CD1c-positive myeloid dendritic cell (primary cell): ENCODE results near the gene PFKFB4.
"Not testable (repeated sequence)": the region's sequence is repeated elsewhere in the genome, so short reads cannot be mapped to it uniquely, and the experiment has no call there.

Experiments
- DNase-seq: peaks from one replicate; pipeline ENCODE4 v3.0.0-alpha.2; 2016; ENCODE audit errors: extremely low spot score

PFKFB4 gene

DNA sequence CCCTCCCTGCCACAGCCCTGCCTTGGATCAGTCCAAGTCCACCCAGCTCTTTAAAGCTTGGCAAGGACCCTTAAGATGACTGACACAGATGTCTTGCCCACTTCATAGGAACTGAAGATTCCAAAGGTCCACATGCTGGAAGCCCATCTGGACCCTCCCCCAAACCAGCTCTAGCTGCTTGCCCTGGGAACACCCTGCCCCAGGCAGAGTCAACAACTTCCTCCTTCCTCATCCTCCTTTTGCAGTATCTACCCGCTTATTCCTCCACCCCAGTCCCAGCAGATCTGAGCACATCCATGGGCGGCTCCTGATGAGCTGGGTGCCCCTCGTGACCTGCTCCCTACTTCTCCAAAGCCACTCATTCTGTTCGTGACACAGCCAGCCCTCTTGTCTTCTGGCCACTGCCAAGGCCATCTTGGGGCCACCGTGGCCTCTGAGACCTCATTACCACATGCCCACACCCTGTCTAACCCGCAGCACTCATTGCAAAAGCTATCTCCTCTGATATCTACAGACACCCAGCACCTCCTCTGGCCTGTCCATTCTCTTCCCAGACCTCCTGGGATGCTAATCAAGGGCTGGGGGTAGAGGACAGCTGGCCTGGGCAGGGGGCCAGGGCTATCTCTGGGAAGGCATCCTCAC lies 2.0 kb upstream of the PFKFB4 start:
- peak; percentile 95 for DNase-seq

DNA sequence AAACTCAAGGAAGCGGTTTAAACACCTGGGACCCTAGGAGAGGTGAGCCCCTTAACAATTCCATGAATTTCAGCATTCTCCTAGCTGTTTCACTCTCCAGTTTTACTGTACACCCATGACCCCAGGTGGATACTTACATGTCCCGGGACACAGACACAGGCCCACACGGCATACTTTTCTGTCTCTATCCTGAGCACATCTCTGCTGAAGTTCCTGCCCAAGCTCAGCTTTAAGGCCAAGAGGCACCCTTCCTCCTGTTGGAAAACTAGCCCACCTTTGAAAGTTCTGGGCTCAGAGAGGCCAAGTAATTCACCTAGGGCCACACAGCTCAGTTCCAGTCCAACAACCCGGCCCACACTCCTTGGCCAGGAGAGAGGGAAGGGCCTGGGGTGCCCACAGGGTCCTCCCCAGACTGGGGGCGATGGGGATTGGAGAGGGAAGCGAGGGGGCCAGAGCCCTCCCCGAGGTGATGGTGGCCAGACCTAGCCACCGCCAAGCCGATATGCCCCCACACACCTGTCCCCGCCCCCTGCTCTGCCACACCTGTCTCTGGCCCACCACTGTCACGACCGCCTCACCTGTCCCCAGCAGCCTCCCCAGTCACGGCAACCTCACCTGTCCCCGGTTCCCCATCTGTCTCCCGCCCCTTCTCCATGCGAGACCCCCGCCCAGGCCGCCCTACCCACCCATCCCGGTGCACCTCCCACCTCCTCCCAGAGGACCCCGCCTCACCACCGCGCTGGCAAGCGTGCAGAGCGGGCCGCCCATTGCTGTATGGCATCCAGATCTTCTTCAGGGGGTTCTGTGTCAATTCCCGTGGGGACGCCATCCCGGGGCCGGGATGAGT lies 431 bp downstream of the PFKFB4 start:
- no peak for DNase-seq

- no peak for DNase-seq
Observed at GRCh38 chr3:48555231-48555948, 1.2 kb downstream of the PFKFB4 start.

- no peak for DNase-seq
Observed at GRCh38 chr3:48553886-48554845, 2.4 kb downstream of the PFKFB4 start.

DNA sequence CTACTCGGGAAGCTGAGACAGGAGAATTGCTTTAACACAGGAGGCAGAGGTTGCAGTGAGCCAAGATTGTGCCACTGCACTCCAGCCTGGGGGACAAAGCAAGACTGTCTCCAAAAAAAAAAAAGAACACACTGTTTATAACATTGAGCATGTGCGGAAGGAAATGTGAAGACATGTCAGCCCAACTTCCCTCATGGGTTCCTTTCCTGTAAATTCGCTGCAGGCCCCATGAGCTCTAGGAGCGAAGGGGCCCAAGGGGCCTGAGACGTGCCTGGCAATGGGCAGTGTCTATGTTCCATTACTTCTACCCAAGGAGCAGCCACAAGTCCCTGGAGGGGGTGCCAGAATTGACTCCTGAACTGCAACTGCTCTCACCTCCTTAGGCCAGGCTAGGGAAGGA lies 3.2 kb downstream of the PFKFB4 start:
- DNase-seq: no peak

DNA sequence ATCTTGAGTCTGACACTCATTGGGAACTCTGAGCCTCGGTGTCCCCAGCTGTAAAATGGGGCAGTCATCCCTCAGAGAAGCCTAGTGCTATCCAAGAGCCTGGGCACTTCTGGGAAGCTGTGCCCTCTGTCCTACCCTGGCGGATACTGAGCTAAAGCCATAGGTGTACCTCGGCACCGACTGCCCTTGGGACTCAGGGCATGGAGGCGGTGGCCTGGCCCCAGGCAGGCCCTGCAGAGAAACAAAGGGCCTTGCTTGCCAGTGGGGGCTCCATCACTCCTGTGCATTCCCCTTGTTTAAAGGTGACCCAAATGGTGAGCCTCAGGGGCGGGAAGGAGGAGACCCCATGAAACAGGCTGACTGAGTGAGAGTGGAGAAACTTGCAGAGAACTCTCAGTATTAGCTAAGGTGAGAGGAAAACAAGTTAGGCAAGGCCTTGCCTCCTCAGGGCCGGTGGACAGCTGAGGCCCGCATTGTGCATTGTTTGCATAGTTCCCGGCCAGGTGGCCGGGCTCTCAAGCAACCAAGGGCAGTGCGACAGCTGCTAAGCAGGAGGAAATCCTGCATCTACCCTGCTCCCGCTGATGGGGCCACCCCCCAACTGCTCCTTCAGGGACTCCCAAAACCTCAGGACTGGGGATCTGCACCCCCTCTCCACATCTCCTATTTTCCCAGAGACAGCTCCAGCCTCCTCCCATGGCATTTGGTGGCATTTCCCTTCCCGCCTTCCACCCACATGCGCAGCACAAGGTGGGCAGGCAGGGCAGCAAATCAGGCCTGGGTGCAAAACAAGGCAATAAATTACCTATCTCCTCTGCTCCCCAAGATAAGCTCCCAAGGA lies 4.3 kb downstream of the PFKFB4 start:
- DNase-seq: no peak

GRCh38 chr3:48551651-48552050 lies 5.0 kb downstream of the PFKFB4 start:
- not testable (repeated sequence) for DNase-seq

GRCh38 chr3:48548729-48549705 lies 7.6 kb downstream of the PFKFB4 start:
- peak; percentile 93 for DNase-seq

DNA sequence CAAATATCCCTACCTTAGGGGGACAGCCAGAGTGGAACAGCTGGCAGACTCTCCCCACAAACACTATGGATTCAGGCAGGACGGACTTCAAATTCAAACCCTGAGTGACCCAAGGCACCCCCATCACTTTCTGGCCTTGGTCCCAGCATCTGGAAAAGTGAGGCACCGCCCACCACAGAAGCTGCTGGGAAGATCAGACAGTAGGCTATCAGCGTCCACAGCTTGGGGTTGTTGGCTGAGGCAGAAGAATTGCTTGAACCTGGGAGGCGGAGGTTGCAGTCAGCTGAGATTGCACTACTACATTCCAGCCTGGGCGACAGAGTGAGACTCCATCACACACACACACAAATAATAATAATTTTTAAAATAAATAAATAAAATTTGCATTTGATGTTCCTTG lies 8.5 kb downstream of the PFKFB4 start:
- DNase-seq: no peak

- DNase-seq: no peak
Observed at GRCh38 chr3:48546203-48546829, 10.3 kb downstream of the PFKFB4 start.

GRCh38 chr3:48544141-48544540 lies 12.5 kb downstream of the PFKFB4 start:
- DNase-seq: no peak

GRCh38 chr3:48543271-48543866 lies 13.2 kb downstream of the PFKFB4 start:
- peak; percentile 58 for DNase-seq

DNA sequence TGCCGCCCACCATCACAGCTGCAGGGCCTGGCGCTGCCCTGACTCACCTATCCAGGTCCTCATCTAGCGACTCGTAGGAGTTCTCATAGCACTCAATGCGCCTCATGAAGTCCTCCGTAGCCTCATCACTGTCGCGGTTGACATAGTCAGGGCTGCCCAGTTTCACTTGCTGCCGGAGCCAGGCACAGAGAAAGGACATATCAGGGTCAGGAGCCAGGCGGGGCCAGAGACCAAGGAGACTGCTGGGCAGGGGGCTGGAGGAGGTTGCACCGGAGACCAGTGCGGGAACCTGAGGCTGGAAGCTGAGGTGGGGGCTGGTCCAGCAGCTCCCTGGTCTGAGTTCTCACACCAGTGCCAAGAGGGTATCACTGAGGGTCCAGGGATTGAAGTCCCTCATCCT lies 18.2 kb downstream of the PFKFB4 start:
- DNase-seq: no peak

DNA sequence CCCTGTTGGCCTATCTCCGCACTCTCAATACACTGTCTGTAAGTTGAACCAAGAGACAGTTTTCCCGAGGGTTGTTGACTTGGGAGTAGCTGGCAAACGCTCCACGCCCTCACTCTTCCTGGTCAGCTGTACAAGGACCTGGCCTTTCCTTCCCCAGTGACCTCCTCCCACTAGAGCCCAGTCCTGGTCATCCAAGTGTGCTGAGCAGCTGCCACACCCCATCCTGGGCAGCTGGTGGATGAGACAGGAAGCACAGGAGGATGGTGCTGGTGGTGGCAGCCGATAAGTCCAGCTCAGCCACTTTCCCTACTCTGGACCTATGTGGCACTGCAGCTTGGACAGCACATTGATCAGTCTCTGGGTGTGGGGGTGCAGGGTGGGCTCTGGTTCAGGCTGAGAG lies 19.8 kb downstream of the PFKFB4 start:
- no peak for DNase-seq

DNA sequence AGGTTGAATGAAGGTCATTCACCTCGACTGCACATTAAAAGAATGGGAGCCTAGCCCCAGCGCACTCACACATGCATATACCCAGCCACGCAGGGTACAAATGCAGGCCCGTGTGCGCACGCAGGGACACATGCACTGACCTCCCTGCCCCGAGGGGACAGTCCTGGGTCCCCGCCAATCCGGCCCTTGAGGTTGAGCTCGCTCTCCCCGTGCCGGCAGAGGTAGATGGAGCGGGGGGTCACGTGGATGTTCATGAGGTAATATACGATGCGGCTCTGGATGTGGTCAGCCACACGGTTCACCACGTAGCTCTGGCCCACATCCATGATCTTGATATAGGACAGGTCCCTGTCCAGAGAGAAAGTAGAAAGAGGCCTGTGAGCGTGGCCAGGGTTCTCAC lies 20.5 kb downstream of the PFKFB4 start:
- no peak for DNase-seq

- no peak for DNase-seq
Observed at GRCh38 chr3:48535578-48535977, 21.0 kb downstream of the PFKFB4 start.

- no peak for DNase-seq
Observed at GRCh38 chr3:48532977-48533337, 23.6 kb downstream of the PFKFB4 start.

DNA sequence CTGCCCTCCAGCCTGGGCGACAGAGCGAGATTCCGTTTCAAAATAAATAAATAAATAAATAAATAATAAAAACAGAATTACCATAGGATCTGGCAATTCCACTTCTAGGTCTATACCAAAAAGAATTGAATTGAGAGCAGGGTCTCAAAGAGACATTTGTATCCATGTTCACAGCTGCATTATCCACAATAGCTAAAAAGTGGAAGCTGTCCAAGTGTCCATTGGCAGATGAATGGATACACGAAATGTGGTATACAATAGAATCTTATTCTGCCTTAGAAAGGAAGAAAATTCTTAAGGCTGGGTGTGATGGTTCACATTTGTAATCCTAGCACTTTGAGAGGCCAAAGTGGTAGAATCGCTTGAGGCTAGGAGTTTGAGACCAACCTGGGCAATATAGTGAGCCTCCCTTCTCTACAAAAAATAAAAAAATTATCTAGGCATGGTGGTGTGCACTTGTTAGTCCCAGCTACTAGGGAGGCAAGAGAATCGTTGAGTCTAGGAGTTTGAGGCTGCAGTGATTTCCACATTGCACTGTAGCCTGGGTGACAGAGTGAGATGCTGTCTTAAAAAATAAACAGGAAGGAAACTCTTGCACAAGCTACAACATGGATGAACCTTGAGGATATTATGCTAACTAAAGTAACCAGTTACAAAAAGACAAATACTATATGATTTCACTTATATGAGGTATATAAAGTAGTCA lies 24.2 kb downstream of the PFKFB4 start:
- DNase-seq: peak; percentile 56
